Fibroblast of lung (primary cell): Measurements from ENCODE around the gene ZNF556.

Source experiments
- CTCF ChIP-seq, 2 donors: IDR thresholded peaks in 1 of 2; conservative IDR thresholded peaks in 1 of 2; 1 replicate in 1 of 2; 2 replicates in 1 of 2; pipeline ENCODE4 v1.5.1; 2011 to 2012; ENCODE audit warnings: low read length in 2 of 2, control low read depth in 1 of 2, inconsistent platforms in 1 of 2, low read depth in 1 of 2, mild to moderate bottlenecking in 1 of 2
- EZH2 ChIP-seq: IDR thresholded peaks from 2 replicates; pipeline ENCODE4 v1.5.1; 2012; ENCODE audit warnings: low read length, control low read depth, mild to moderate bottlenecking; ENCODE audit errors: missing control alignments

- TF ChIP-seq CTCF (conservative IDR thresholded peaks at IDR 0.05 in 1 of 2, IDR thresholded peaks at IDR 0.05 in 1 of 2; ENCODE audit: low read depth in 1 of 2, low read length in 2 of 2) = no peak
- no peak for TF ChIP-seq EZH2
These were observed 50.4 kb downstream of the ZNF556 start for GRCh38 chr19:2917275-2918184.
